Kidney (tissue), 14 donors: ENCODE measurements around the gene SNX2. TPM values are rescaled to one million over a fixed set of nuclear protein-coding genes. Genes with fewer than 3 reads are reported as not detected.

Source experiments
- DNase-seq, 5 donors: peaks; one replicate each; pipeline ENCODE4 v3.0.0-alpha.2; 2013 to 2020
- FAIRE-seq: peaks from 2 replicates; lab custom pipeline; 2012; peaks lifted over from hg19 to GRCh38; lab: Jason Lieb, UNC
- H3K27ac ChIP-seq, 2 donors: one replicate each; pipeline ENCODE4 v1.7.0; 2013; ENCODE audit warnings: low read depth in 2 of 2, low read length in 2 of 2, inconsistent platforms in 1 of 2
- H3K27me3 ChIP-seq: one replicate; pipeline ENCODE4 v1.7.1; 2013; ENCODE audit warnings: low read length, inconsistent platforms; ENCODE audit not compliant: control insufficient read depth, insufficient read depth
- H3K36me3 ChIP-seq, 3 donors: one replicate each; pipeline versions ENCODE4 v1.7.0 to v1.7.1; 2013; ENCODE audit warnings: low read length in 3 of 3, control low read depth in 1 of 3, inconsistent platforms in 1 of 3; ENCODE audit not compliant: insufficient read depth in 3 of 3, control insufficient read depth in 2 of 3
- H3K4me1 ChIP-seq, 3 donors: one replicate each; pipeline versions ENCODE4 v1.7.0 to v1.7.1; 2013; ENCODE audit warnings: low read length in 3 of 3, inconsistent platforms in 1 of 3, low read depth in 1 of 3; ENCODE audit not compliant: control insufficient read depth in 2 of 3, insufficient read depth in 2 of 3
- H3K4me3 ChIP-seq, 3 donors: one replicate each; pipeline versions ENCODE4 v1.7.0 to v1.8.1; 2013; ENCODE audit warnings: low read length in 3 of 3, control low read depth in 1 of 3, inconsistent platforms in 1 of 3
- H3K9ac ChIP-seq, 3 donors: one replicate each; pipeline versions ENCODE4 v1.7.0 to v1.7.1; 2013; ENCODE audit warnings: low read length in 3 of 3, control low read depth in 1 of 3, inconsistent platforms in 1 of 3
- H3K9me3 ChIP-seq, 3 donors: one replicate each; pipeline versions ENCODE4 v1.7.0 to v1.7.1; 2013; ENCODE audit warnings: low read length in 3 of 3, control low read depth in 1 of 3, inconsistent platforms in 1 of 3; ENCODE audit not compliant: control insufficient read depth in 2 of 3, insufficient read depth in 1 of 3
- CTCF ChIP-seq: IDR thresholded peaks from 3 replicates; pipeline ENCODE4 v1.5.1; 2012; ENCODE audit warnings: mild to moderate bottlenecking, moderate library complexity, borderline replicate concordance; ENCODE audit not compliant: insufficient read depth; ENCODE audit errors: extremely low read depth
- intact Hi-C: fragments of 100-400 bp; cut with DNase I; formaldehyde crosslinking; loops from one replicate; pipeline ENCODE4 v1.11.1; 2022
- polyA plus RNA-seq: library from polyadenylated mRNA; stranded (reverse); fragments of 350-450 nt; fragmentation: Illumina TruSeq; extraction: RNeasy Lipid Tissue Mini Kit (QIAGEN cat#74804); gene quantifications from one replicate; pipeline ENCODE4 v1.2.3, GENCODE V29; 2014; ENCODE audit warnings: low read depth, low replicate concordance; ENCODE audit not compliant: insufficient read depth
- total RNA-seq: library from RNA; stranded (reverse); fragmentation: NEBNext Ultra II Directional; extraction: Animal tissue kit (Norgen Biotek cat#: 25700); gene quantifications from one replicate; pipeline ENCODE4 v1.2.1, GENCODE V29; 2021
- donor health status: control.
- donor health status: control.
- donor health status: control.
- donor health status: control.
- donor health status: control.
- donor health status: DM: yes; HTN: yes; CAD: no.
- donor health status: Normal renal cell carcinoma (clear cell type).

Gene SNX2
- total and polyA plus RNA-seq, 2 donors from 2014 or later: 75.8 to 81.3 TPM

- H3K36me3 ChIP-seq: no peaks in the 10 kb centered on the region
- no peaks in the 10 kb centered on the region for H3K27me3 ChIP-seq
- no peaks in the 10 kb centered on the region for H3K9me3 ChIP-seq
- peak within 1 kb of the TSS; percentile 81 to 91 for H3K27ac ChIP-seq
- intact Hi-C loops: no loop called here
- FAIRE-seq (no peak), DNase-seq (peak; percentile 82 to 92 (median 90))
- H3K4me3 ChIP-seq: peak within 1 kb of the TSS; percentile 80 to 84 (median 84)
- peak within 1 kb of the TSS; percentile 51 to 88 (median 72) for H3K9ac ChIP-seq
- TF ChIP-seq CTCF: no peak
- H3K4me1 ChIP-seq: peaks cover 0 to 4% (median 0%) of the 10 kb centered on the region in 3 donors
These were observed 70.6 kb downstream of the SNX2 start, which contains the start of gene SNX24 for GRCh38 chr5:122845229-122846050. TSS of gene SNX24 (plus strand) at chr5:122845613. CDS start at chr5:122845634, 21 bp downstream.

GRCh38 chr5:122846051-122846550 is 71.2 kb downstream of the SNX2 start:
- Histone ChIP-seq H3K9ac (peak overlapping the region; percentile 7 to 83 (median 12)), H3K27me3 (no peaks in the 10 kb centered on the region), H3K9me3 (no peaks in the 10 kb centered on the region), H3K27ac (peak overlapping the region; percentile 81 to 91), H3K36me3 (no peaks in the 10 kb centered on the region), H3K4me1 (peaks cover 0 to 4% (median 0%) of the 10 kb centered on the region in 3 donors), H3K4me3 (peak overlapping the region; percentile 40 to 84 (median 80))
- intact Hi-C loops: no loop called here
- peak in 4 of 5 donors; percentile 38 to 74 (median 54) for DNase-seq
- TF ChIP-seq CTCF: no peak
- no peak for FAIRE-seq

DNA sequence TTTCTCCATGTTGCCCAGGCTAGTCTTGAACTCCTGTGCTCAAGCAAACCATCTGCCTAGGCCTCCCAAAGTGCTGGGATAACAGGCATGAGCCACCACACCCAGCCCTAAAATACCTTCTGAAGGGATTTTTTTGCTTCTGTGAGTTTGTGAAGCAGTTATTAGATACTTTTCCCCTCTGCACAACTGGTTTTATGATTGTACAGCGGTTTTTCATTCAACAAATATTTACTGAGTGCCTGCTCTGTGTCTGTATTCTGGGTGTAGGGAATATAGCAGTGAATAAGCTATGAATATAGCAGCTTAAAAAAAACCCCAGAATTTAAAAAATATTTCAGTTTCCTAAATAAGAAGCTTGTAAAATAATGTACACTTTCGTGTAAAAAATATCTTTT is 72.8 kb downstream of the SNX2 start:
- no peaks in the 10 kb centered on the region for H3K27me3 ChIP-seq
- no peak overlapping the region for H3K4me3 ChIP-seq
- no peaks in the 10 kb centered on the region for H3K9me3 ChIP-seq
- H3K36me3 ChIP-seq: no peaks in the 10 kb centered on the region
- no peak overlapping the region for H3K9ac ChIP-seq
- no peak for TF ChIP-seq CTCF
- no peak overlapping the region for H3K27ac ChIP-seq
- FAIRE-seq: no peak
- intact Hi-C loops: no loop called here
- DNase-seq: no peak
- H3K4me1 ChIP-seq: peaks cover 0 to 4% (median 0%) of the 10 kb centered on the region in 3 donors
